ENCODE measurements around the gene STK32C.

- TF ChIP-seq CTCF (conservative IDR thresholded peaks at IDR 0.05) (no peak), EZH2 (IDR thresholded peaks at IDR 0.05; ENCODE audit: low read depth) (no peak)
Observed at GRCh38 chr10:132299371-132300336, 8.1 kb downstream of the STK32C start.
